ENCODE measurements around the gene SEMA3C.
A peak's percentile ranks its signal among the peaks of the same experiment; 100 is the strongest.

Gene SEMA3C

GRCh38 chr7:80908360-80908797 is 10.5 kb downstream of the SEMA3C start:
- Histone ChIP-seq H3K4me1 (ENCODE audit: control insufficient read depth in 5 of 5, insufficient read depth in 5 of 5, low read length in 5 of 5) (peaks cover 0 to 16% (median 2%) of the 10 kb centered on the region in 5 donors), H3K36me3 (ENCODE audit: control insufficient read depth in 5 of 5, insufficient read depth in 5 of 5, low read length in 5 of 5) (peaks cover 0 to 3% (median 0%) of the 10 kb centered on the region in 5 donors), H3K27ac (ENCODE audit: low read depth, low read length) (no peak overlapping the region), H3K9ac (ENCODE audit: low read length in 5 of 5) (no peak overlapping the region), H3K27me3 (ENCODE audit: control insufficient read depth in 5 of 5, insufficient read depth in 4 of 5, low read length in 5 of 5) (no peaks in the 10 kb centered on the region), H3K4me3 (ENCODE audit: low read depth in 1 of 5, low read length in 5 of 5) (no peak overlapping the region), H3K9me3 (ENCODE audit: control insufficient read depth in 5 of 5, low read length in 5 of 5) (no peaks in the 10 kb centered on the region)

GRCh38 chr7:80907612-80908011 is 11.2 kb downstream of the SEMA3C start:
- Histone ChIP-seq H3K4me3 (ENCODE audit: low read depth in 1 of 5, low read length in 5 of 5) (no peak overlapping the region), H3K4me1 (ENCODE audit: control insufficient read depth in 5 of 5, insufficient read depth in 5 of 5, low read length in 5 of 5) (peaks cover 0 to 20% (median 4%) of the 10 kb centered on the region in 5 donors), H3K36me3 (ENCODE audit: control insufficient read depth in 5 of 5, insufficient read depth in 5 of 5, low read length in 5 of 5) (peaks cover 0 to 5% (median 2%) of the 10 kb centered on the region in 5 donors), H3K9ac (ENCODE audit: low read length in 5 of 5) (no peak overlapping the region), H3K9me3 (ENCODE audit: control insufficient read depth in 5 of 5, low read length in 5 of 5) (no peaks in the 10 kb centered on the region), H3K27ac (ENCODE audit: low read depth, low read length) (no peak overlapping the region), H3K27me3 (ENCODE audit: control insufficient read depth in 5 of 5, insufficient read depth in 4 of 5, low read length in 5 of 5) (no peaks in the 10 kb centered on the region)

GRCh38 chr7:80907141-80907601 is 11.7 kb downstream of the SEMA3C start:
- Histone ChIP-seq H3K27me3 (ENCODE audit: control insufficient read depth in 5 of 5, insufficient read depth in 4 of 5, low read length in 5 of 5) (no peaks in the 10 kb centered on the region), H3K4me3 (ENCODE audit: low read depth in 1 of 5, low read length in 5 of 5) (no peak overlapping the region), H3K9ac (ENCODE audit: low read length in 5 of 5) (no peak overlapping the region), H3K27ac (ENCODE audit: low read depth, low read length) (no peak overlapping the region), H3K9me3 (ENCODE audit: control insufficient read depth in 5 of 5, low read length in 5 of 5) (no peaks in the 10 kb centered on the region), H3K4me1 (ENCODE audit: control insufficient read depth in 5 of 5, insufficient read depth in 5 of 5, low read length in 5 of 5) (peaks cover 0 to 22% (median 6%) of the 10 kb centered on the region in 5 donors), H3K36me3 (ENCODE audit: control insufficient read depth in 5 of 5, insufficient read depth in 5 of 5, low read length in 5 of 5) (peaks cover 0 to 5% (median 2%) of the 10 kb centered on the region in 5 donors)

- no peak overlapping the region for H3K9ac ChIP-seq (ENCODE audit: low read length in 5 of 5)
- no peaks in the 10 kb centered on the region for H3K27me3 ChIP-seq (ENCODE audit: control insufficient read depth in 5 of 5, insufficient read depth in 4 of 5, low read length in 5 of 5)
- no peak overlapping the region for H3K4me3 ChIP-seq (ENCODE audit: low read depth in 1 of 5, low read length in 5 of 5)
- no peak overlapping the region for H3K27ac ChIP-seq (ENCODE audit: low read depth, low read length)
- no peaks in the 10 kb centered on the region for H3K9me3 ChIP-seq (ENCODE audit: control insufficient read depth in 5 of 5, low read length in 5 of 5)
- H3K4me1 ChIP-seq (ENCODE audit: control insufficient read depth in 5 of 5, insufficient read depth in 5 of 5, low read length in 5 of 5) = peaks cover 0 to 21% (median 6%) of the 10 kb centered on the region in 5 donors
- H3K36me3 ChIP-seq (ENCODE audit: control insufficient read depth in 5 of 5, insufficient read depth in 5 of 5, low read length in 5 of 5) = peaks cover 0 to 11% (median 3%) of the 10 kb centered on the region in 5 donors
Measured at GRCh38 chr7:80905334-80905733, 13.5 kb downstream of the SEMA3C start.

- Histone ChIP-seq H3K4me1 (ENCODE audit: control insufficient read depth in 5 of 5, insufficient read depth in 5 of 5, low read length in 5 of 5) (peaks cover 0 to 18% (median 6%) of the 10 kb centered on the region in 5 donors), H3K27me3 (ENCODE audit: control insufficient read depth in 5 of 5, insufficient read depth in 4 of 5, low read length in 5 of 5) (no peaks in the 10 kb centered on the region), H3K9me3 (ENCODE audit: control insufficient read depth in 5 of 5, low read length in 5 of 5) (no peaks in the 10 kb centered on the region), H3K9ac (ENCODE audit: low read length in 5 of 5) (peak overlapping the region in 1 of 5 donors; percentile 2), H3K4me3 (ENCODE audit: low read depth in 1 of 5, low read length in 5 of 5) (no peak overlapping the region), H3K27ac (ENCODE audit: low read depth, low read length) (peak overlapping the region; percentile 58), H3K36me3 (ENCODE audit: control insufficient read depth in 5 of 5, insufficient read depth in 5 of 5, low read length in 5 of 5) (peaks cover 0 to 12% (median 6%) of the 10 kb centered on the region in 5 donors)
Measured at GRCh38 chr7:80902716-80903308, 16.0 kb downstream of the SEMA3C start.

- H3K36me3 ChIP-seq (ENCODE audit: control insufficient read depth in 5 of 5, insufficient read depth in 5 of 5, low read length in 5 of 5) = peaks cover 0 to 12% (median 6%) of the 10 kb centered on the region in 5 donors
- no peaks in the 10 kb centered on the region for H3K27me3 ChIP-seq (ENCODE audit: control insufficient read depth in 5 of 5, insufficient read depth in 4 of 5, low read length in 5 of 5)
- peak overlapping the region; percentile 58 for H3K27ac ChIP-seq (ENCODE audit: low read depth, low read length)
- H3K4me1 ChIP-seq (ENCODE audit: control insufficient read depth in 5 of 5, insufficient read depth in 5 of 5, low read length in 5 of 5) = peaks cover 0 to 16% (median 6%) of the 10 kb centered on the region in 5 donors
- H3K9me3 ChIP-seq (ENCODE audit: control insufficient read depth in 5 of 5, low read length in 5 of 5) = no peaks in the 10 kb centered on the region
- H3K4me3 ChIP-seq (ENCODE audit: low read depth in 1 of 5, low read length in 5 of 5) = no peak overlapping the region
- no peak overlapping the region for H3K9ac ChIP-seq (ENCODE audit: low read length in 5 of 5)
Measured at GRCh38 chr7:80902019-80902418, 16.8 kb downstream of the SEMA3C start.

- peak overlapping the region; percentile 58 for H3K27ac ChIP-seq (ENCODE audit: low read depth, low read length)
- H3K36me3 ChIP-seq (ENCODE audit: control insufficient read depth in 5 of 5, insufficient read depth in 5 of 5, low read length in 5 of 5) = peaks cover 0 to 12% (median 6%) of the 10 kb centered on the region in 5 donors
- H3K4me1 ChIP-seq (ENCODE audit: control insufficient read depth in 5 of 5, insufficient read depth in 5 of 5, low read length in 5 of 5) = peaks cover 0 to 16% (median 6%) of the 10 kb centered on the region in 5 donors
- H3K4me3 ChIP-seq (ENCODE audit: low read depth in 1 of 5, low read length in 5 of 5) = no peak overlapping the region
- H3K9ac ChIP-seq (ENCODE audit: low read length in 5 of 5) = no peak overlapping the region
- no peaks in the 10 kb centered on the region for H3K9me3 ChIP-seq (ENCODE audit: control insufficient read depth in 5 of 5, low read length in 5 of 5)
- H3K27me3 ChIP-seq (ENCODE audit: control insufficient read depth in 5 of 5, insufficient read depth in 4 of 5, low read length in 5 of 5) = no peaks in the 10 kb centered on the region
Measured at GRCh38 chr7:80900583-80901576, 18.0 kb downstream of the SEMA3C start.

GRCh38 chr7:80896906-80897598 is 21.8 kb downstream of the SEMA3C start:
- peak overlapping the region; percentile 44 for H3K27ac ChIP-seq (ENCODE audit: low read depth, low read length)
- H3K27me3 ChIP-seq (ENCODE audit: control insufficient read depth in 5 of 5, insufficient read depth in 4 of 5, low read length in 5 of 5) = no peaks in the 10 kb centered on the region
- H3K36me3 ChIP-seq (ENCODE audit: control insufficient read depth in 5 of 5, insufficient read depth in 5 of 5, low read length in 5 of 5) = peaks cover 0 to 12% (median 3%) of the 10 kb centered on the region in 5 donors
- no peaks in the 10 kb centered on the region for H3K9me3 ChIP-seq (ENCODE audit: control insufficient read depth in 5 of 5, low read length in 5 of 5)
- no peak overlapping the region for H3K4me3 ChIP-seq (ENCODE audit: low read depth in 1 of 5, low read length in 5 of 5)
- peaks cover 0 to 14% (median 0%) of the 10 kb centered on the region in 5 donors for H3K4me1 ChIP-seq (ENCODE audit: control insufficient read depth in 5 of 5, insufficient read depth in 5 of 5, low read length in 5 of 5)
- H3K9ac ChIP-seq (ENCODE audit: low read length in 5 of 5) = no peak overlapping the region

GRCh38 chr7:80895056-80895455 is 23.8 kb downstream of the SEMA3C start:
- Histone ChIP-seq H3K27me3 (ENCODE audit: control insufficient read depth in 5 of 5, insufficient read depth in 4 of 5, low read length in 5 of 5) (no peaks in the 10 kb centered on the region), H3K4me1 (ENCODE audit: control insufficient read depth in 5 of 5, insufficient read depth in 5 of 5, low read length in 5 of 5) (peaks cover 0 to 33% (median 8%) of the 10 kb centered on the region in 5 donors), H3K4me3 (ENCODE audit: low read depth in 1 of 5, low read length in 5 of 5) (no peak overlapping the region), H3K9ac (ENCODE audit: low read length in 5 of 5) (no peak overlapping the region), H3K27ac (ENCODE audit: low read depth, low read length) (no peak overlapping the region), H3K36me3 (ENCODE audit: control insufficient read depth in 5 of 5, insufficient read depth in 5 of 5, low read length in 5 of 5) (peaks cover 0 to 9% (median 0%) of the 10 kb centered on the region in 5 donors), H3K9me3 (ENCODE audit: control insufficient read depth in 5 of 5, low read length in 5 of 5) (no peaks in the 10 kb centered on the region)
